SU-DHL-6 (cell line): Measurements from ENCODE around the gene SMYD2.

Experiments
- H2AFZ ChIP-seq: fragments of 200-600 bp; sonication (generic); 2 replicates; pipeline ENCODE4 v1.6.1; 2014; ENCODE audit warnings: low read depth, mild to moderate bottlenecking, moderate library complexity, mixed read lengths, antibody characterized with exemption, low read length; ENCODE audit not compliant: severe bottlenecking
- H3F3A ChIP-seq: fragments of 200-600 bp; shearing (Covaris generic); 2 replicates; pipeline ENCODE4 v1.6.0; 2016; ENCODE audit warnings: antibody characterized with exemption, mild to moderate bottlenecking; ENCODE audit not compliant: insufficient read depth
- H3K27ac ChIP-seq: fragments of 200-600 bp; sonication (generic); 2 replicates; pipeline ENCODE4 v1.5.1; 2016; ENCODE audit warnings: low read depth, mild to moderate bottlenecking, low read length, moderate library complexity, mixed read lengths
- H3K27me3 ChIP-seq: fragments of 200-600 bp; sonication (generic), shearing (Covaris generic); 2 replicates; pipeline ENCODE4 v1.6.0; 2014; ENCODE audit warnings: mild to moderate bottlenecking, low read length
- H3K36me3 ChIP-seq: fragments of 200-600 bp; sonication (generic); 2 replicates; pipeline ENCODE4 v1.6.1; 2014; ENCODE audit warnings: mild to moderate bottlenecking, low read length, mixed read lengths
- H3K4me2 ChIP-seq: fragments of 300-600, 200-600 bp; shearing (Covaris generic), sonication (generic); 2 replicates; pipeline ENCODE4 v1.6.0; 2014; ENCODE audit warnings: low read length, low read depth, mild to moderate bottlenecking; ENCODE audit not compliant: poor library complexity, severe bottlenecking
- H3K4me3 ChIP-seq: fragments of 200-600 bp; sonication (generic); 2 replicates; pipeline ENCODE4 v1.5.1; 2014; ENCODE audit warnings: antibody characterized with exemption, low read length, mild to moderate bottlenecking, mixed read lengths; ENCODE audit not compliant: insufficient read depth, poor library complexity, severe bottlenecking
- H3K79me2 ChIP-seq: fragments of 200-600 bp; sonication (generic); 2 replicates; pipeline ENCODE4 v1.6.1; 2014; ENCODE audit warnings: mild to moderate bottlenecking, low read length, moderate library complexity; ENCODE audit not compliant: insufficient read depth
- H3K9ac ChIP-seq: fragments of 200-600 bp; sonication (generic); 2 replicates; pipeline ENCODE4 v1.7.0; 2014; ENCODE audit warnings: mild to moderate bottlenecking, low read length
- H3K9me2 ChIP-seq: fragments of 200-600 bp; sonication (generic); replicated peaks from 2 replicates; pipeline ENCODE4 v1.6.1; 2014; ENCODE audit warnings: low read length; ENCODE audit not compliant: insufficient read depth
- H3K9me3 ChIP-seq: fragments of 200-600 bp; sonication (generic); 2 replicates; pipeline ENCODE4 v1.6.1; 2014; ENCODE audit warnings: low read length, mixed read lengths; ENCODE audit not compliant: insufficient read depth
- H4K20me1 ChIP-seq: fragments of 200-600 bp; sonication (generic); 2 replicates; pipeline ENCODE4 v1.6.1; 2014; ENCODE audit warnings: low read depth, mild to moderate bottlenecking, antibody characterized with exemption, low read length, moderate library complexity, mixed read lengths
- EZH2phosphoT487 ChIP-seq: fragments of 200-600 bp; sonication (generic), shearing (Covaris generic); conservative IDR thresholded peaks from 2 replicates; pipeline ENCODE4 v1.6.1; 2018; ENCODE audit warnings: mild to moderate bottlenecking, antibody characterized with exemption, low read length, moderate library complexity, mixed read lengths
- TF ChIP-seq, protein P1 (sequence below): fragments of 200-600 bp; sonication (generic); IDR thresholded peaks from one replicate; pipeline ENCODE4 v1.5.1; 2017; ENCODE audit warnings: antibody characterized with exemption, mild to moderate bottlenecking, low read length, moderate library complexity; ENCODE audit not compliant: insufficient read depth, poor library complexity, severe bottlenecking

SMYD2 gene

DNA sequence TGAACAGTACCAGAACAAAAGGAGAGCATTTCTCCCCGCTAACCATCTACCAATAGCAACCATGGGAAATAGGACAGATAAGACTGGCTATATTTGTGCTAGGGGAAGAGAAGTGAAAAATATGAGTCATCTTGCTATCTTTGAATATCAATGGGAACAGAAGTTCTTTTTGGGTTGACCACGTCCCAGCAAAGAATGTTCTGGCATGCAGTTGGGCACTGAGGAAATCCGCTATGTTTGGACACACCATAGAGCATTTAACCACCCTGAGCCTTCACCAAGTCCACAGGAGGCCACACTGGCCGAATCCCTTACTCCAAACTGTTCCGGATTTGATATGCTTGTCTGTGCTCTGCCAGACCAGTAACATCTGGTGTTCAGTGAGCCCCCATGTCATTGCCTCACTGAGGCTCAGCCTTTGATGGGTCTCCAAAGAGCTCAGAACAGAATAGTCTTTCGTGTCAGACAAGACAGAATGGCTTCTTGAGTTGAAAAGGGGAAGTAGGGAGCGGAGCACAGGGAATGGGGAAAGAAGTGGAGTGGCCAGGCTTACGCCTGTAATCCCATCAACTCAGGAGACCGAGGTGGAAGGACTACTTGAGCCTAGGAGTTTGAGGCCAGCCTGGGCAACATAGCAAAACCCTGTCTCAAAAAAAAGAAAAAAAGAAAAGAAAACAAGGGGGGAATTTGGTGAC lies 81.4 kb downstream of the SMYD2 start:
- Histone ChIP-seq H4K20me1 (no peaks in the 10 kb centered on the region), H3F3A (no peaks in the 10 kb centered on the region), H2AFZ (no peak overlapping the region), H3K36me3 (no peaks in the 10 kb centered on the region), H3K4me2 (no peak overlapping the region), H3K9me3 (no peaks in the 10 kb centered on the region), H3K9me2 (no peaks in the 10 kb centered on the region), H3K79me2 (no peaks in the 10 kb centered on the region), H3K27ac (no peak overlapping the region), H3K4me3 (no peak overlapping the region), H3K27me3 (no peaks in the 10 kb centered on the region), H3K9ac (no peak overlapping the region)
- TF ChIP-seq, protein P1, sequence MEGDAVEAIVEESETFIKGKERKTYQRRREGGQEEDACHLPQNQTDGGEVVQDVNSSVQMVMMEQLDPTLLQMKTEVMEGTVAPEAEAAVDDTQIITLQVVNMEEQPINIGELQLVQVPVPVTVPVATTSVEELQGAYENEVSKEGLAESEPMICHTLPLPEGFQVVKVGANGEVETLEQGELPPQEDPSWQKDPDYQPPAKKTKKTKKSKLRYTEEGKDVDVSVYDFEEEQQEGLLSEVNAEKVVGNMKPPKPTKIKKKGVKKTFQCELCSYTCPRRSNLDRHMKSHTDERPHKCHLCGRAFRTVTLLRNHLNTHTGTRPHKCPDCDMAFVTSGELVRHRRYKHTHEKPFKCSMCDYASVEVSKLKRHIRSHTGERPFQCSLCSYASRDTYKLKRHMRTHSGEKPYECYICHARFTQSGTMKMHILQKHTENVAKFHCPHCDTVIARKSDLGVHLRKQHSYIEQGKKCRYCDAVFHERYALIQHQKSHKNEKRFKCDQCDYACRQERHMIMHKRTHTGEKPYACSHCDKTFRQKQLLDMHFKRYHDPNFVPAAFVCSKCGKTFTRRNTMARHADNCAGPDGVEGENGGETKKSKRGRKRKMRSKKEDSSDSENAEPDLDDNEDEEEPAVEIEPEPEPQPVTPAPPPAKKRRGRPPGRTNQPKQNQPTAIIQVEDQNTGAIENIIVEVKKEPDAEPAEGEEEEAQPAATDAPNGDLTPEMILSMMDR, result no peak
- TF ChIP-seq EZH2phosphoT487, result no peak

DNA sequence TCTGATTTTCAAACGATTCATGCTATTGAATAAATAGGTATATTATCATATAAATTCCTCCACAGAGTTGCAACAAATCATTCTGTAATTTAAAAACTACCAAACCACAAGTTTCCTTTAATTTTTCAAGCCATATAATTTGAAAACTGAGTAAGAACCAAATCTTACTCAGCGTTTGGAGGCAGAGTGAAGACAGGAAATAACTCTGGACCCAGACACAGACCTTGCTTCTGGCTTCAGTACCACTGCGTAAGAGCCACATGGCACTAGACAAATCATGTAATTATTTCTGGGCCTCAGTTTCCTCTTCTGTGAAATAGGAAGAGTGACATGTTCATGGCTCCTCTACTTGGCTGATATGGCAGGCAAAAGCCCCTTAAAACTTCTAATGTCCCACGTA lies 82.4 kb downstream of the SMYD2 start:
- H3K4me2 ChIP-seq, result no peak overlapping the region
- H3K79me2 ChIP-seq, result no peaks in the 10 kb centered on the region
- no peak overlapping the region for H2AFZ ChIP-seq
- no peak overlapping the region for H3K9ac ChIP-seq
- no peaks in the 10 kb centered on the region for H3K36me3 ChIP-seq
- no peaks in the 10 kb centered on the region for H4K20me1 ChIP-seq
- no peaks in the 10 kb centered on the region for H3K27me3 ChIP-seq
- no peak overlapping the region for H3K27ac ChIP-seq
- no peaks in the 10 kb centered on the region for H3K9me2 ChIP-seq
- H3K4me3 ChIP-seq, result no peak overlapping the region
- no peak for TF ChIP-seq EZH2phosphoT487
- TF ChIP-seq, protein P1, result no peak
- H3K9me3 ChIP-seq, result no peaks in the 10 kb centered on the region
- no peaks in the 10 kb centered on the region for H3F3A ChIP-seq

DNA sequence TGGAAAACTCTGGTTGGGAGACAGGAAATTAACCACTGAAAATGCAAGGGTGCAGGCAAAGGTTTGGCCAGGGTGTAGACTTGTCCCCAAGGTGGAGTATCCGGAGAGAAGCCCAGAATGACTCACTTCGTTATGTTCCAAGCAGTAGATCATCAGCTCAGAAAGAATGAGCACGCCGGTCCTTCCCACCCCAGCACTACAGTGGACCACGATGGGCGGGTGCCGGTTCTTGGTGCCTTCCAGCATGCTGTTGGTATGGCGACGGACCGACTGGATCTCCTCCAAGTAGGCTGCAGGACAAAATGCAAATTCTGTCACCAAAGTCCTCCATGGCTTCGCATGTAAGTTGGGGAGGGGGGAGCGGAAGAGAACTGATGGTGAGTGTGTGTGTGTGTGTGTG lies 83.4 kb downstream of the SMYD2 start:
- no peak overlapping the region for H3K9ac ChIP-seq
- H3K9me2 ChIP-seq, result no peaks in the 10 kb centered on the region
- no peaks in the 10 kb centered on the region for H3F3A ChIP-seq
- no peaks in the 10 kb centered on the region for H3K27me3 ChIP-seq
- no peak overlapping the region for H3K4me2 ChIP-seq
- no peaks in the 10 kb centered on the region for H3K9me3 ChIP-seq
- no peak for TF ChIP-seq EZH2phosphoT487
- TF ChIP-seq, protein P1, result no peak
- H2AFZ ChIP-seq, result no peak overlapping the region
- no peak overlapping the region for H3K27ac ChIP-seq
- H3K79me2 ChIP-seq, result no peaks in the 10 kb centered on the region
- H4K20me1 ChIP-seq, result no peaks in the 10 kb centered on the region
- no peaks in the 10 kb centered on the region for H3K36me3 ChIP-seq
- no peak overlapping the region for H3K4me3 ChIP-seq
